ENCODE data around the gene DENND1A.

- TF ChIP-seq ZKSCAN1 (IDR thresholded peaks at IDR 0.05; ENCODE audit: low read length): no peak
- TF ChIP-seq JUN (CRISPR knock-in tag; IDR thresholded peaks at IDR 0.05): no peak
- TF ChIP-seq CTCF (CRISPR knock-in tag; IDR thresholded peaks at IDR 0.05): no peak
- no peak for TF ChIP-seq MXD4 (CRISPR knock-in tag; IDR thresholded peaks at IDR 0.05)
- no peak for TF ChIP-seq IKZF5 (CRISPR knock-in tag; IDR thresholded peaks at IDR 0.05)
- no peak for TF ChIP-seq THRA (CRISPR knock-in tag; IDR thresholded peaks at IDR 0.05; ENCODE audit: borderline replicate concordance)
- no peak for TF ChIP-seq YY1 (IDR thresholded peaks at IDR 0.05; ENCODE audit: insufficient read depth, insufficient replicate concordance, low read depth, low read length)
- no peak for TF ChIP-seq ZBTB26 (CRISPR knock-in tag; IDR thresholded peaks at IDR 0.05; ENCODE audit: borderline replicate concordance)
These were observed 4.8 kb downstream of the DENND1A start for GRCh38 chr9:123925161-123925560.
